DOHH2 (cell line): Measurements from ENCODE around the gene MYH7B.

Experiments used
- EZH2phosphoT487 ChIP-seq: fragments of 200-600 bp; sonication (generic); IDR thresholded peaks from 2 replicates; pipeline ENCODE4 v1.6.1; 2017; ENCODE audit warnings: borderline replicate concordance, mild to moderate bottlenecking, antibody characterized with exemption, low read length, moderate library complexity, mixed read lengths
- TF ChIP-seq, protein P1 (sequence below): fragments of 200-600 bp; sonication (generic); IDR thresholded peaks from one replicate; pipeline ENCODE4 v1.5.1; 2014; ENCODE audit warnings: antibody characterized with exemption, mild to moderate bottlenecking, low read depth, low read length; ENCODE audit not compliant: poor library complexity, severe bottlenecking

DNA sequence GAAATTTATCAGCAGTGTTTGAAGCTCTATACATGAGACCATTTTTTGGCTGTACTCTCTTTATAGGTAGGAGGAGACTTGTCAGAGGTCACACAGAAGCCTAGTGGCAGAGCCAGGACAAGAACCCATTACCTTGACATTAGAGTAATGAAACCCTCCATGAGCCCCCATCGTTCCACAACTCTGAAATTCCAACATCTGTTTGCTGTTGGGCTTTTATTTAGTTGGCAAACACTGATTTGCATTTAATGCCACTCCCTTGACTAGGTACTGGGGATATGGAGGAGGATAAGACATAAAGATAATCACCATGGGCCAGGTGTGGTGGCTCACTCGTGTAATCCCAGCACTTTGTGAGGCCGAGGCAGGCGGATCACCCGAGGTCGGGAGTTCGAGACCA is 1.7 kb upstream of the MYH7B start:
- TF ChIP-seq, protein P1, sequence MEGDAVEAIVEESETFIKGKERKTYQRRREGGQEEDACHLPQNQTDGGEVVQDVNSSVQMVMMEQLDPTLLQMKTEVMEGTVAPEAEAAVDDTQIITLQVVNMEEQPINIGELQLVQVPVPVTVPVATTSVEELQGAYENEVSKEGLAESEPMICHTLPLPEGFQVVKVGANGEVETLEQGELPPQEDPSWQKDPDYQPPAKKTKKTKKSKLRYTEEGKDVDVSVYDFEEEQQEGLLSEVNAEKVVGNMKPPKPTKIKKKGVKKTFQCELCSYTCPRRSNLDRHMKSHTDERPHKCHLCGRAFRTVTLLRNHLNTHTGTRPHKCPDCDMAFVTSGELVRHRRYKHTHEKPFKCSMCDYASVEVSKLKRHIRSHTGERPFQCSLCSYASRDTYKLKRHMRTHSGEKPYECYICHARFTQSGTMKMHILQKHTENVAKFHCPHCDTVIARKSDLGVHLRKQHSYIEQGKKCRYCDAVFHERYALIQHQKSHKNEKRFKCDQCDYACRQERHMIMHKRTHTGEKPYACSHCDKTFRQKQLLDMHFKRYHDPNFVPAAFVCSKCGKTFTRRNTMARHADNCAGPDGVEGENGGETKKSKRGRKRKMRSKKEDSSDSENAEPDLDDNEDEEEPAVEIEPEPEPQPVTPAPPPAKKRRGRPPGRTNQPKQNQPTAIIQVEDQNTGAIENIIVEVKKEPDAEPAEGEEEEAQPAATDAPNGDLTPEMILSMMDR = no peak
- TF ChIP-seq EZH2phosphoT487 = no peak
